GM12875 (cell line): Measurements from ENCODE around the gene BSPRY.
"Not testable (repeated sequence)": the region's sequence is repeated elsewhere in the genome, so short reads cannot be mapped to it uniquely, and the experiment has no call there.

Experiments
- H3K4me3 ChIP-seq: one replicate; pipeline ENCODE4 v1.5.1; 2011; ENCODE audit warnings: low read depth, low read length, control low read depth
- TF ChIP-seq, protein P1 (sequence below): IDR thresholded peaks from 2 replicates; pipeline ENCODE4 v1.5.1; 2011; ENCODE audit warnings: low read depth, mild to moderate bottlenecking, control low read depth, inconsistent platforms, low read length, moderate library complexity, borderline replicate concordance; ENCODE audit not compliant: insufficient read depth

Gene BSPRY

DNA sequence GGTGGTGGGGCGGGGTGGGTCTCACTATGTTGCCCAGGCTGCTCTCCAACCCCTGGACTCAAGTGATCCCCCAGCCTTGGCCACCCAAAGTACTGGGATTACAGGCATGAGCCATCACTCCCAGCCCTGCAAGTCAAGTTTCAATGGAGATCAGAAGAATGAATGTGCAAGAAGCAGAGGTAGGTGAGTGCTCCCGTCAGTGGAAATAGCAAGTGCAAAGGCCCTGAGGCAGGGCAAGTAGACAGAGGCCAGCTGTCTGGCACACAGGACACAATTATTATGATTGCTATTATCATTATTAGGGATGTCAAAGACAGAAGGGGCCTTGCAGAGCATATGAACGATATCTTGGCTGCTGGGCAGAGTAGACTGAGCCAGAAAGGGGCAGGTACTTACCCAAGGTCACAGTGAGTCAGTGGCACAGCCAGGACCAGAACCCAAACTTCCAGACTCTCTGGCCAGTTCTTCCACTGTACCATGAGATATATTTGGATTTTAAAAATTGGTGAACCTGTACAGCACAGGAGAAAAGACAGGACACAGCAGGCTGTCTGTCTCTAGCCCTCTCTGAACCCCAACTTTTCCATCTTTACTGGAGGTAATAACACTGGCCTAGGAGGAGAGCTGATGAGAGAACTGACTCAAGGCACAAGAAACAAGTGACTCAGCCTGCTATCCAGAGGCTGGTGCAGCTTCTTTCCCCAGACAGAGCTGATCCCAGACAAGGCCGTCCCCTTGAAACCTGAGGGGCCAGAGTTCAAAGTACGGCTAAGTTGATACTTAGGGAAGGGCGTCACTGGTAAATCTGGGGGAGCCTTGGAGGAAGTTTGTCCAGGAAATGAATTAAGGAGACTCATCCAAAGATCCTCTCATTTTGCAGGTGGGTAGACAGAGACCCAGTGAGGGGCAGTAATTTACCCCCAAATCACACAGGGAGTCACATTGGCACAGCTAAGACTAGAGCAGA is 26.0 kb downstream of the BSPRY start:
- peak overlapping the region; percentile 19 for H3K4me3 ChIP-seq
- TF ChIP-seq, protein P1, sequence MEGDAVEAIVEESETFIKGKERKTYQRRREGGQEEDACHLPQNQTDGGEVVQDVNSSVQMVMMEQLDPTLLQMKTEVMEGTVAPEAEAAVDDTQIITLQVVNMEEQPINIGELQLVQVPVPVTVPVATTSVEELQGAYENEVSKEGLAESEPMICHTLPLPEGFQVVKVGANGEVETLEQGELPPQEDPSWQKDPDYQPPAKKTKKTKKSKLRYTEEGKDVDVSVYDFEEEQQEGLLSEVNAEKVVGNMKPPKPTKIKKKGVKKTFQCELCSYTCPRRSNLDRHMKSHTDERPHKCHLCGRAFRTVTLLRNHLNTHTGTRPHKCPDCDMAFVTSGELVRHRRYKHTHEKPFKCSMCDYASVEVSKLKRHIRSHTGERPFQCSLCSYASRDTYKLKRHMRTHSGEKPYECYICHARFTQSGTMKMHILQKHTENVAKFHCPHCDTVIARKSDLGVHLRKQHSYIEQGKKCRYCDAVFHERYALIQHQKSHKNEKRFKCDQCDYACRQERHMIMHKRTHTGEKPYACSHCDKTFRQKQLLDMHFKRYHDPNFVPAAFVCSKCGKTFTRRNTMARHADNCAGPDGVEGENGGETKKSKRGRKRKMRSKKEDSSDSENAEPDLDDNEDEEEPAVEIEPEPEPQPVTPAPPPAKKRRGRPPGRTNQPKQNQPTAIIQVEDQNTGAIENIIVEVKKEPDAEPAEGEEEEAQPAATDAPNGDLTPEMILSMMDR: no peak

DNA sequence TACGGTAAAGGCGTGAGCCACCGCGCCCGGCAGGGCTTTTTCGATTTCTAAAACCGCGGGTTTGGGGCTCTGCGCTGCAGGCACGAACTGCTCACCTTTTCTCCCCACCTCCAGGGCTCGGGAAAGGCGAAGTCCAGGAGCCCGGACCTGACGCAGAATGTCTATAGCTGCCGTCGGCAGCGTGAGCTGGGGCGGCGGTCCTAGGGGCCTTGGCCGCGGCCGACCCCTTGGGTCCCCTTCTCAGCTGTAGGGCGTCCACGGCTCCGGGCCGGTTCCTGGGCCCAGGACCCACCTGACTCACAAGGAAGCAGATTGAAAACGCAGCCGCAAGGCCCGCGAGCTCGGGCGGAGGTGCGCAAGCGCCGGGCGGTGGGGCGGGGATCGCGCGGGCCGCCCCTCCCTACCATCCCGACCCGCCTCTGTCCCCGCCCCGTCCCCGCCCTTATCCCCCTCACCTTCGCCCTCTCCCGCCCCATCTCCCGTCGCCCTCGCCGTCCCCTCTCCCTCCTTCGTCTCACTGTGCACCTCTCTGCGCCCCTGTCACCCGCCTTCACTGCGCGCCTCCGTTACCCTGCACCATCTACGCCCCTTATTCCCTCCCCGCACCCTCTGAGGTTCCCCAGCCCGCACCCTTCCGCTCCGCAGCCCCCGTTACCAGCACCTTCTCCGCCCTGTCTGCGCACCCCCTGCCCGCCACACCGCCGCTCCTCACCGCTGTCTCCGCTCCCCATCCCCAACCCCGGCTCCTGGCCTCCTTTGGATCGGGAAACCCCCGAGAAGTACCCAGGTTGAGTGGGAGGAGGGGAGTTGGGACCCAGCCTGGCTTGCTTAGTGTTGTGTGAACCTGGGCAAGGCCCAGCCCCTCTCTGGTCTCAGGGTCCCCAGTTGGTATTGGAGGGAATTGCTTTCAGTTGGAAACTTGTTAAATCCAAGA is 27.6 kb downstream of the BSPRY start, which contains the start of gene HDHD3:
Gene HDHD3, minus strand, starts transcription at position 353 of the 934 bp plus-strand sequence. CDS start 2,632 bp downstream, outside the sequence.
- H3K4me3 ChIP-seq: peak within 1 kb of the TSS; percentile 92
- TF ChIP-seq, protein P1: no peak

- H3K4me3 ChIP-seq: not testable (repeated sequence)
These were observed 29.9 kb downstream of the BSPRY start for GRCh38 chr9:113379094-113379828.

- H3K4me3 ChIP-seq: not testable (repeated sequence)
These were observed 30.5 kb downstream of the BSPRY start for GRCh38 chr9:113379829-113380210.

GRCh38 chr9:113380869-113381378 is 31.6 kb downstream of the BSPRY start:
- TF ChIP-seq, protein P1: no peak
- no peak overlapping the region for H3K4me3 ChIP-seq

DNA sequence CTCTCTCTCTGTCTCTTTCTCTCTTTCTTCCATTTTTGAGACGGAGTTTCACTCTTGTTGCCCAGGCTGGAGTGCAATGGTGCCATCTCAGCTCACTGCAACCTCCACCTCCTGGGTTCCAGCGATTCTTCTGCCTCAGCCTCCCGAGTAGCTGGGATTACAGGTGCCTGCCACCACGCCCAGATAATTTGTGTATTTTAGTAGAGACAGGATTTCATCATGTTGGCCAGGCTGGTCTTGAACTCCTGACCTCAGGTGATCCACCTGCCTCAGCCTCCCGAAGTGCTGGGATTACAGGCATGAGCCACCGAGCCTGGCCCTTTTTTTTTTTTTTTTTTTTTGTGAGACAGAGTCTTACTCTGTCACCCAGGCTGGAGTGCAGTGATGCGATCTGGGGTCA is 32.1 kb downstream of the BSPRY start:
- not testable (repeated sequence) for H3K4me3 ChIP-seq

- TF ChIP-seq, protein P1: no peak
- H3K4me3 ChIP-seq: no peak overlapping the region
These were observed 32.6 kb downstream of the BSPRY start for GRCh38 chr9:113381909-113382411.
